GM12874 (cell line): ENCODE results near the gene ITFG1.

ENCODE experiments used
- CTCF ChIP-seq: IDR thresholded peaks from 2 replicates; pipeline ENCODE4 v1.5.1; 2011; ENCODE audit warnings: low read depth, mild to moderate bottlenecking, control low read depth, low read length, moderate library complexity; ENCODE audit not compliant: insufficient read depth

ITFG1 gene

GRCh38 chr16:47141773-47142485 is 318.9 kb downstream of the ITFG1 start:
- peak; percentile 91 for TF ChIP-seq CTCF

- no peak for TF ChIP-seq CTCF
These were observed 320.2 kb downstream of the ITFG1 start for GRCh38 chr16:47140686-47141085.

- TF ChIP-seq CTCF: no peak
These were observed 321.2 kb downstream of the ITFG1 start for GRCh38 chr16:47139561-47140185.

- no peak for TF ChIP-seq CTCF
These were observed 324.6 kb downstream of the ITFG1 start for GRCh38 chr16:47136099-47136842.

- no peak for TF ChIP-seq CTCF
These were observed 326.3 kb downstream of the ITFG1 start for GRCh38 chr16:47134550-47134949.

- TF ChIP-seq CTCF: no peak
These were observed 328.6 kb downstream of the ITFG1 start for GRCh38 chr16:47132308-47132707.

GRCh38 chr16:47129755-47130435 is 331.0 kb downstream of the ITFG1 start:
- no peak for TF ChIP-seq CTCF
